Thoracic aorta (tissue), 2 donors: Measurements from ENCODE around the gene SERPINA6. TPM values are rescaled to one million over a fixed set of nuclear protein-coding genes. Genes with fewer than 3 reads are reported as not detected.

Experiments
- ATAC-seq: fragments of 150-250 bp; one replicate; pipeline ENCODE4 v1.8.0; 2017; ENCODE audit warnings: low read depth; ENCODE audit not compliant: insufficient number of reproducible peaks, low FRiP score
- DNase-seq: peaks from one replicate; pipeline ENCODE4 v3.0.0-alpha.2; 2020; ENCODE audit warnings: low spot score
- H3K27ac ChIP-seq, 2 donors: fragments of 200-600 bp; sonication (generic); 1 replicate in 1 of 2; 2 replicates in 1 of 2; pipeline ENCODE4 v1.5.1; 2016; ENCODE audit warnings: mild to moderate bottlenecking in 2 of 2, moderate library complexity in 2 of 2
- H3K27me3 ChIP-seq: fragments of 200-600 bp; sonication (generic); replicated peaks from 2 replicates; pipeline ENCODE4 v1.6.0; 2016; ENCODE audit warnings: mild to moderate bottlenecking; ENCODE audit not compliant: insufficient read depth
- H3K36me3 ChIP-seq: fragments of 200-600 bp; sonication (generic); one replicate; pipeline ENCODE4 v1.5.1; 2016
- H3K4me1 ChIP-seq, 2 donors: fragments of 200-600 bp; sonication (generic); 1 replicate in 1 of 2; 2 replicates in 1 of 2; pipeline versions ENCODE4 v1.5.1 to v1.6.0; 2016; ENCODE audit warnings: low read depth in 2 of 2, mild to moderate bottlenecking in 1 of 2; ENCODE audit not compliant: control insufficient read depth in 1 of 2
- H3K4me3 ChIP-seq: fragments of 200-600 bp; sonication (generic); 2 replicates; pipeline ENCODE4 v1.5.1; 2016; ENCODE audit warnings: mild to moderate bottlenecking
- H3K9me3 ChIP-seq: fragments of 200-600 bp; sonication (generic); 2 replicates; pipeline ENCODE4 v1.5.1; 2016
- total RNA-seq, 2 donors: library from RNA; depleted of rRNA; stranded (reverse); fragments of >200 nt; gene quantifications; one replicate each; pipeline versions ENCODE4 v1.1.0 to v1.2.3, GENCODE V29; 2016
- TF ChIP-seq, protein P1 (sequence below): fragments of 200-600 bp; sonication (generic); IDR thresholded peaks from one replicate; pipeline ENCODE4 v1.5.1; 2019; ENCODE audit warnings: antibody characterized with exemption

Gene SERPINA6
- total RNA-seq, 2 donors from 2014 or later: not detected

- H3K36me3 ChIP-seq: no peaks in the 10 kb centered on the region
- TF ChIP-seq, protein P1, sequence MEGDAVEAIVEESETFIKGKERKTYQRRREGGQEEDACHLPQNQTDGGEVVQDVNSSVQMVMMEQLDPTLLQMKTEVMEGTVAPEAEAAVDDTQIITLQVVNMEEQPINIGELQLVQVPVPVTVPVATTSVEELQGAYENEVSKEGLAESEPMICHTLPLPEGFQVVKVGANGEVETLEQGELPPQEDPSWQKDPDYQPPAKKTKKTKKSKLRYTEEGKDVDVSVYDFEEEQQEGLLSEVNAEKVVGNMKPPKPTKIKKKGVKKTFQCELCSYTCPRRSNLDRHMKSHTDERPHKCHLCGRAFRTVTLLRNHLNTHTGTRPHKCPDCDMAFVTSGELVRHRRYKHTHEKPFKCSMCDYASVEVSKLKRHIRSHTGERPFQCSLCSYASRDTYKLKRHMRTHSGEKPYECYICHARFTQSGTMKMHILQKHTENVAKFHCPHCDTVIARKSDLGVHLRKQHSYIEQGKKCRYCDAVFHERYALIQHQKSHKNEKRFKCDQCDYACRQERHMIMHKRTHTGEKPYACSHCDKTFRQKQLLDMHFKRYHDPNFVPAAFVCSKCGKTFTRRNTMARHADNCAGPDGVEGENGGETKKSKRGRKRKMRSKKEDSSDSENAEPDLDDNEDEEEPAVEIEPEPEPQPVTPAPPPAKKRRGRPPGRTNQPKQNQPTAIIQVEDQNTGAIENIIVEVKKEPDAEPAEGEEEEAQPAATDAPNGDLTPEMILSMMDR: no peak
- no peaks in the 10 kb centered on the region for H3K4me1 ChIP-seq
- H3K4me3 ChIP-seq: no peak overlapping the region
- H3K9me3 ChIP-seq: no peaks in the 10 kb centered on the region
- no peak for ATAC-seq
- no peaks in the 10 kb centered on the region for H3K27me3 ChIP-seq
- no peak overlapping the region for H3K27ac ChIP-seq
- no peak for DNase-seq
Observed at GRCh38 chr14:94313991-94314655, 9.0 kb downstream of the SERPINA6 start.

GRCh38 chr14:94312481-94313246, 10.5 kb downstream of the SERPINA6 start:
- H3K4me1 ChIP-seq: no peaks in the 10 kb centered on the region
- DNase-seq: no peak
- no peaks in the 10 kb centered on the region for H3K27me3 ChIP-seq
- TF ChIP-seq, protein P1: no peak
- no peak overlapping the region for H3K4me3 ChIP-seq
- no peaks in the 10 kb centered on the region for H3K36me3 ChIP-seq
- H3K27ac ChIP-seq: no peak overlapping the region
- H3K9me3 ChIP-seq: no peaks in the 10 kb centered on the region
- ATAC-seq: no peak

DNA sequence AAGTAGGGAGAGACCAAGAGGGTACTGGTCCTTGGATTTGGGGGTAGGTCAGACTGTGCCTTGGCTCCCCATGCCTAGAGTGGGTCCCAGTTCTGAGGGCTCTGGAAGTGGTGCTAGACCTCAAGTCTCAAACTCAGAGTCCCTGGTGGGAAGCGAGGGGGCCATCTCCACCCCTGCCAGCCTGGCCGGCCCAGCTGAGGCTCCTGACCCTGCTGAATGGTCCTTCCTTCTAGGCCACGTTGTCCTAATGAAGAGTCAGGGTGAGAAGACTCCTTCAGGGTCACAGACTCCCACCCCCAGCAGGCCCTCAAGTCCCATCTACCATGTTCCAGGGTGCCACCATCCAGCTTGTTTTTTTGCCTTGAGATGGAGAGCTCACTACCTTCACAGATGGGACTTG, 12.9 kb downstream of the SERPINA6 start:
- ATAC-seq: no peak
- no peak overlapping the region for H3K27ac ChIP-seq
- no peaks in the 10 kb centered on the region for H3K27me3 ChIP-seq
- TF ChIP-seq, protein P1: no peak
- no peaks in the 10 kb centered on the region for H3K36me3 ChIP-seq
- DNase-seq: no peak
- H3K9me3 ChIP-seq: no peaks in the 10 kb centered on the region
- no peaks in the 10 kb centered on the region for H3K4me1 ChIP-seq
- no peak overlapping the region for H3K4me3 ChIP-seq

DNA sequence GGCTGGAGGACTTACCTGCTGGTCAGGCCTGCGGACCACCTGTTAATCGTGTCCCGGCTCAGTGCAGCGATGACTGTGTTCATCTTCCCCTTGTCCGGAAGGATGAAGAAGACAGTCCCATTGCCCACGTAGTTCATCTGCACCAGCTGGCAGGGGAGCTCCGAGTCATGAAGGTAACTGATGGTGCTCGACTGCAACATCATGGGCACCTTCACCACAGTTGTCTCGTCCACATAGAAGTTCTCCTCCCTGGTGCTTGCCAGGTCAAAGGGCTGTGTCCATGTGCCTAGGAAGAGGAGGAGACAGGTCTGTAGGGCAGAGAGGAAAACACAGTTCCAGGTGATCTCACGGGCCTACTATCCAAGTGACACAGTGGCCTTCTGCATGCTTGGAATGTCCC, 13.4 kb downstream of the SERPINA6 start:
- Histone ChIP-seq H3K36me3 (no peaks in the 10 kb centered on the region), H3K9me3 (no peaks in the 10 kb centered on the region), H3K27ac (no peak overlapping the region), H3K4me1 (no peaks in the 10 kb centered on the region), H3K4me3 (no peak overlapping the region), H3K27me3 (no peaks in the 10 kb centered on the region)
- ATAC-seq (no peak), DNase-seq (no peak)
- TF ChIP-seq, protein P1: no peak

- no peak for ATAC-seq
- TF ChIP-seq, protein P1: no peak
- H3K36me3 ChIP-seq: no peaks in the 10 kb centered on the region
Observed at GRCh38 chr14:94307410-94307992, 15.6 kb downstream of the SERPINA6 start.

More at GRCh38 chr14:94307410-94307992, 15.6 kb downstream of the SERPINA6 start:
- Histone ChIP-seq H3K4me3 (no peak overlapping the region), H3K27me3 (no peaks in the 10 kb centered on the region), H3K27ac (no peak overlapping the region), H3K4me1 (no peaks in the 10 kb centered on the region), H3K9me3 (no peaks in the 10 kb centered on the region)
- no peak for DNase-seq
